ENCODE results near the gene DNAH7. TPM values are rescaled to one million over a fixed set of nuclear protein-coding genes. Genes with fewer than 3 reads are reported as not detected.

Gene DNAH7
- total RNA-seq, 2 donors from 2014 or later, result 1.1 to 1.5 TPM

DNA sequence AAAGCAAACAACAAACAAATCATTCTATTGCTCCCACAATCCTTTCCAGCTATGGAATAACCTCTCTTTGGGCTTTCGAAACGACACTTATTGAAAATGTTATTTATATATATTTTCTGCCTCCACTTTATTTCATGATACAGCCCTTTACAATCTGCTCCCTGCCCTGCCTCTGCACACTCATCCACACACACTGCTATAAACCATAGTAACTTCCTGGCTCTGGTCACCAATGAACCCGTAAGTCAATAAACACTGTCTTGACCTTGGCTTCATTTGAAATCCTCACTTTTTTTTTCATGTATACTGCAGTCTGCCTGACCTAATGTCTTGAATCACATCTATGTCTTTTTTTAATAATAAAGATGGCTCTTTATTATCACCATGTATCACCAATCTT, 250.1 kb downstream of the DNAH7 start:
- H3K4me3 Mint-ChIP-seq, result no peak overlapping the region
- 88 to 96% methylated on average over 1 to 2 of the region's 3 CpGs for WGBS, 2 experiments (ENCODE audit: insufficient coverage in 1 of 2, insufficient read length in 1 of 2)

DNA sequence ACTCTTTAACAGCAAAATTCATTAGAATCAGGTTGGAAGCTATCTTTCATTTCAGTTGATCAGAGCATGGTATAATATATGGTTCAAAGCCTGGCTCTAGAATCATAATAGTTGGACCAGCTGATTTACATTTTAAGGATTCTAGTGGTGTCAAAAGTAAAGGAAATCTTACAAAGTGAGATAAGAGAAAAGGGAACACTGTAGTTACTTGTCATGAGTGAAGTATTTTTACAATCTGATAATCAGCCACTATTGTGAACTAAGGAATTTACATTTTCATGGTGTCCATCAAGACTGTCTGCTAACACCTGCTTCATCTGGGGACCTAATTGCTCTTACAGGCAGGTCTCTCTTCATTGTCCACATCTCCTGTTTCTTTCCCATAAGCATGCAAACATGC, 250.5 kb downstream of the DNAH7 start:
- H3K9ac ChIP-seq (ENCODE audit: extremely low read depth, low read length, poor library complexity, severe bottlenecking), result no peak overlapping the region
- no peaks in the 10 kb centered on the region for H3K36me3 ChIP-seq (ENCODE audit: control insufficient read depth, insufficient read depth, low read length)
- H3K27ac ChIP-seq (ENCODE audit: low read depth, low read length), result no peak overlapping the region
- DNase-seq, result no peak
- no peak overlapping the region for H3K4me3 Mint-ChIP-seq
- H3K4me3 ChIP-seq (ENCODE audit: low read length), result no peak overlapping the region
- H3K27me3 Mint-ChIP-seq (ENCODE audit: insufficient read depth), result no peaks in the 10 kb centered on the region
- H3K9me3 Mint-ChIP-seq, result no peaks in the 10 kb centered on the region
- no peak overlapping the region for H3K27ac Mint-ChIP-seq
- no peaks in the 10 kb centered on the region for H3K27me3 ChIP-seq (ENCODE audit: control insufficient read depth, insufficient read depth, low read length, poor library complexity, severe bottlenecking)
- no peaks in the 10 kb centered on the region for H3K36me3 Mint-ChIP-seq (ENCODE audit: low read depth)
- TF ChIP-seq, protein P1, sequence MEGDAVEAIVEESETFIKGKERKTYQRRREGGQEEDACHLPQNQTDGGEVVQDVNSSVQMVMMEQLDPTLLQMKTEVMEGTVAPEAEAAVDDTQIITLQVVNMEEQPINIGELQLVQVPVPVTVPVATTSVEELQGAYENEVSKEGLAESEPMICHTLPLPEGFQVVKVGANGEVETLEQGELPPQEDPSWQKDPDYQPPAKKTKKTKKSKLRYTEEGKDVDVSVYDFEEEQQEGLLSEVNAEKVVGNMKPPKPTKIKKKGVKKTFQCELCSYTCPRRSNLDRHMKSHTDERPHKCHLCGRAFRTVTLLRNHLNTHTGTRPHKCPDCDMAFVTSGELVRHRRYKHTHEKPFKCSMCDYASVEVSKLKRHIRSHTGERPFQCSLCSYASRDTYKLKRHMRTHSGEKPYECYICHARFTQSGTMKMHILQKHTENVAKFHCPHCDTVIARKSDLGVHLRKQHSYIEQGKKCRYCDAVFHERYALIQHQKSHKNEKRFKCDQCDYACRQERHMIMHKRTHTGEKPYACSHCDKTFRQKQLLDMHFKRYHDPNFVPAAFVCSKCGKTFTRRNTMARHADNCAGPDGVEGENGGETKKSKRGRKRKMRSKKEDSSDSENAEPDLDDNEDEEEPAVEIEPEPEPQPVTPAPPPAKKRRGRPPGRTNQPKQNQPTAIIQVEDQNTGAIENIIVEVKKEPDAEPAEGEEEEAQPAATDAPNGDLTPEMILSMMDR (conservative IDR thresholded peaks at IDR 0.05), result no peak
- no peaks in the 10 kb centered on the region for H3K9me3 ChIP-seq (ENCODE audit: control insufficient read depth, low read length)
- H3K4me1 ChIP-seq (ENCODE audit: control insufficient read depth, insufficient read depth, low read length), result no peaks in the 10 kb centered on the region
- peaks cover 3% of the 10 kb centered on the region for H3K4me1 Mint-ChIP-seq

More for the DNA sequence above, 250.1 kb downstream of the DNAH7 start:
- no peak overlapping the region for H3K27ac ChIP-seq (ENCODE audit: low read depth, low read length)
- no peaks in the 10 kb centered on the region for H3K27me3 ChIP-seq (ENCODE audit: control insufficient read depth, insufficient read depth, low read length, poor library complexity, severe bottlenecking)
- H3K9me3 ChIP-seq (ENCODE audit: control insufficient read depth, low read length), result no peaks in the 10 kb centered on the region
- no peak overlapping the region for H3K4me3 ChIP-seq (ENCODE audit: low read length)
- H3K36me3 ChIP-seq (ENCODE audit: control insufficient read depth, insufficient read depth, low read length), result no peaks in the 10 kb centered on the region
- H3K4me1 ChIP-seq (ENCODE audit: control insufficient read depth, insufficient read depth, low read length), result no peaks in the 10 kb centered on the region
- Mint-ChIP-seq H3K27ac (no peak overlapping the region), H3K9me3 (no peaks in the 10 kb centered on the region), H3K27me3 (ENCODE audit: insufficient read depth) (no peaks in the 10 kb centered on the region), H3K36me3 (ENCODE audit: low read depth) (no peaks in the 10 kb centered on the region), H3K4me1 (peaks cover under 1% of the 10 kb centered on the region)
- DNase-seq, result no peak
- TF ChIP-seq, protein P1 (conservative IDR thresholded peaks at IDR 0.05), result no peak
- H3K9ac ChIP-seq (ENCODE audit: extremely low read depth, low read length, poor library complexity, severe bottlenecking), result no peak overlapping the region

DNA sequence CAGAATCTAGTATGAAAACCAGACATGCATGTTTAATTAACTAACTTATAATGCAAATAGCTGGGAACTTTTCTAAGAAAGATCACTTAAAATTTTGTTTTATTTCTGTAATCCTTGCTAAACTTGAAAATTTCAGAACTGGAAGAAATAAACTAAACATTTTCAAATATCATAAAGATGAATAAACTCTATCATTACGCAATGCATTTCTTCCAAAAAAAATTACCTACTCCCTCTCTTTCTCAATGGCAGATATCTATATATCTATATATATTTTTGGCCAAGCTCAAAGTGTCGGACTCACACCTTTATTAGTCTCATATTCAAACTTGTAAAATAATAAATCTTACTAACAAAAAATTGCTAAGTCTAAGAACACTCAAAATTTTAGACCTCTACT, 253.6 kb downstream of the DNAH7 start:
- Histone ChIP-seq H3K27ac (ENCODE audit: low read depth, low read length) (no peak overlapping the region), H3K9ac (ENCODE audit: extremely low read depth, low read length, poor library complexity, severe bottlenecking) (no peak overlapping the region), H3K4me3 (ENCODE audit: low read length) (no peak overlapping the region), H3K27me3 (ENCODE audit: control insufficient read depth, insufficient read depth, low read length, poor library complexity, severe bottlenecking) (no peaks in the 10 kb centered on the region), H3K9me3 (ENCODE audit: control insufficient read depth, low read length) (no peaks in the 10 kb centered on the region), H3K4me1 (ENCODE audit: control insufficient read depth, insufficient read depth, low read length) (no peaks in the 10 kb centered on the region), H3K36me3 (ENCODE audit: control insufficient read depth, insufficient read depth, low read length) (no peaks in the 10 kb centered on the region)
- Mint-ChIP-seq H3K36me3 (ENCODE audit: low read depth) (no peaks in the 10 kb centered on the region), H3K27ac (no peak overlapping the region), H3K4me3 (no peak overlapping the region), H3K27me3 (ENCODE audit: insufficient read depth) (no peaks in the 10 kb centered on the region), H3K9me3 (no peaks in the 10 kb centered on the region), H3K4me1 (peaks cover 3% of the 10 kb centered on the region)
- WGBS, 2 experiments (ENCODE audit: insufficient coverage in 1 of 2, insufficient read length in 1 of 2), result 90% methylated on average over 2 of the region's 2 CpGs; no CpG with 5 or more reads in 1 of the 2 experiments
- TF ChIP-seq, protein P1 (conservative IDR thresholded peaks at IDR 0.05), result no peak
- DNase-seq, result no peak

All from endodermal cell (in vitro differentiated cells).